Astrocyte (in vitro differentiated cells and primary cell): ENCODE data around the gene GPANK1. TPM values are rescaled to one million over a fixed set of nuclear protein-coding genes. Genes with fewer than 3 reads are reported as not detected.

ENCODE experiments used
- DNase-seq: peaks from one replicate; pipeline ENCODE4 v3.0.0-alpha.2; 2010; ENCODE audit warnings: low read depth
- FAIRE-seq: peaks from 2 replicates; lab custom pipeline; 2011; peaks lifted over from hg19 to GRCh38; lab: Jason Lieb, UNC
- H2AFZ ChIP-seq: 2 replicates; pipeline ENCODE4 v1.6.0; 2012; ENCODE audit warnings: low read depth, low read length, inconsistent platforms
- H3K27ac ChIP-seq: 2 replicates; pipeline ENCODE4 v1.5.1; 2011; ENCODE audit warnings: low read depth, low read length, inconsistent platforms
- H3K27me3 ChIP-seq: 2 replicates; pipeline ENCODE4 v1.6.0; 2011; ENCODE audit warnings: low read length, inconsistent platforms; ENCODE audit not compliant: insufficient read depth
- H3K36me3 ChIP-seq: 2 replicates; pipeline ENCODE4 v1.5.1; 2011; ENCODE audit warnings: low read length, inconsistent platforms; ENCODE audit not compliant: insufficient read depth
- H3K4me1 ChIP-seq: 2 replicates; pipeline ENCODE4 v1.5.1; 2011; ENCODE audit warnings: low read length, inconsistent platforms; ENCODE audit not compliant: insufficient read depth
- H3K4me2 ChIP-seq: 2 replicates; pipeline ENCODE4 v1.6.0; 2012; ENCODE audit warnings: low read length, inconsistent platforms
- H3K4me3 ChIP-seq: 2 replicates; pipeline ENCODE4 v1.5.1; 2011; ENCODE audit warnings: low read depth, mild to moderate bottlenecking, low read length, inconsistent platforms; ENCODE audit not compliant: insufficient read depth
- H3K79me2 ChIP-seq: 2 replicates; pipeline ENCODE4 v1.6.0; 2012; ENCODE audit warnings: mild to moderate bottlenecking, low read length, inconsistent platforms; ENCODE audit not compliant: insufficient read depth
- H3K9ac ChIP-seq: 2 replicates; pipeline ENCODE4 v1.6.0; 2012; ENCODE audit warnings: mild to moderate bottlenecking, low read length, inconsistent platforms
- H3K9me3 ChIP-seq: 2 replicates; pipeline ENCODE4 v1.5.1; 2012; ENCODE audit warnings: low read depth, mild to moderate bottlenecking, low read length, inconsistent platforms; ENCODE audit not compliant: insufficient read depth
- H4K20me1 ChIP-seq: 2 replicates; pipeline ENCODE4 v1.6.0; 2012; ENCODE audit warnings: low read length, inconsistent platforms; ENCODE audit not compliant: insufficient read depth
- H3K27ac Mint-ChIP-seq: one replicate; pipeline ENCODE4 v1.8.0; 2021; ENCODE audit warnings: mild to moderate bottlenecking, mixed read lengths; ENCODE audit not compliant: unreplicated experiment
- H3K27me3 Mint-ChIP-seq: one replicate; pipeline ENCODE4 v1.8.0; 2021; ENCODE audit warnings: low read depth, mixed read lengths; ENCODE audit not compliant: unreplicated experiment
- H3K36me3 Mint-ChIP-seq: one replicate; pipeline ENCODE4 v1.8.0; 2021; ENCODE audit warnings: low read depth, mixed read lengths; ENCODE audit not compliant: unreplicated experiment
- H3K4me1 Mint-ChIP-seq: one replicate; pipeline ENCODE4 v1.8.0; 2021; ENCODE audit warnings: low read depth, mixed read lengths; ENCODE audit not compliant: unreplicated experiment
- H3K4me3 Mint-ChIP-seq: one replicate; pipeline ENCODE4 v1.8.0; 2021; ENCODE audit warnings: mild to moderate bottlenecking, moderate library complexity, mixed read lengths; ENCODE audit not compliant: unreplicated experiment
- H3K9me3 Mint-ChIP-seq: one replicate; pipeline ENCODE4 v1.8.0; 2021; ENCODE audit warnings: mild to moderate bottlenecking, mixed read lengths; ENCODE audit not compliant: unreplicated experiment
- EZH2 ChIP-seq: IDR thresholded peaks from 2 replicates; pipeline ENCODE4 v1.6.1; 2012; ENCODE audit warnings: mild to moderate bottlenecking, low read length, inconsistent platforms; ENCODE audit not compliant: insufficient read depth
- total RNA-seq: library from RNA; stranded (reverse); gene quantifications from 2 replicates; pipeline ENCODE4 v1.2.1, GENCODE V29; 2021
- TF ChIP-seq, protein P1 (sequence below): IDR thresholded peaks from 2 replicates; pipeline ENCODE4 v1.5.1; 2011; ENCODE audit warnings: low read depth, mild to moderate bottlenecking, inconsistent platforms, low read length, moderate library complexity; ENCODE audit not compliant: insufficient read depth

The GPANK1 gene
- total RNA-seq, 1 donor from 2014 or later = 13.8 TPM

DNA sequence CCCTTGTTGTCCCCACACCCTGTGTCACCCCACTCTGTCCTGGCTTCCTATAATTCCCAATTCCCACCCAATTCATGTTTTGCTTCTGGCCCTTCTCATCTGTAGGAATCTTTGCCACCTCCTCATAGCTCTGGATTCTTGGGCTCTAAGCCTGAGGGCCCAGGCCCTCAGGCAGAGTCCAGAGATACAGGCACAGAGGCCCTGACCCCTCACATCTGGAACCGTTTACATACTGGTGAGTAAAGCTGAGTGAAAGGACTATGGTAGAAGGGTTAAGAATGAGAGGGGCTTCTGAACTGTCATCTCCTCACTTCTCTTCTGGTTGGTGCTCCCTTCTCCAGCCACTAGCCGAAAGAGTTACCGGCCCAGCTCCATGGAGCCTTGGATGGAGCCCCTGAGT, 30.7 kb downstream of the GPANK1 start:
- peaks cover 3% of the 10 kb centered on the region for H3K4me1 ChIP-seq
- no peak overlapping the region for H3K4me2 ChIP-seq
- Mint-ChIP-seq H3K36me3 (peaks cover 31% of the 10 kb centered on the region), H3K4me1 (peaks cover 3% of the 10 kb centered on the region), H3K27me3 (no peaks in the 10 kb centered on the region), H3K27ac (peak overlapping the region; percentile 76), H3K9me3 (no peaks in the 10 kb centered on the region), H3K4me3 (no peak overlapping the region)
- FAIRE-seq = no peak
- no peaks in the 10 kb centered on the region for H3K9me3 ChIP-seq
- TF ChIP-seq, protein P1, sequence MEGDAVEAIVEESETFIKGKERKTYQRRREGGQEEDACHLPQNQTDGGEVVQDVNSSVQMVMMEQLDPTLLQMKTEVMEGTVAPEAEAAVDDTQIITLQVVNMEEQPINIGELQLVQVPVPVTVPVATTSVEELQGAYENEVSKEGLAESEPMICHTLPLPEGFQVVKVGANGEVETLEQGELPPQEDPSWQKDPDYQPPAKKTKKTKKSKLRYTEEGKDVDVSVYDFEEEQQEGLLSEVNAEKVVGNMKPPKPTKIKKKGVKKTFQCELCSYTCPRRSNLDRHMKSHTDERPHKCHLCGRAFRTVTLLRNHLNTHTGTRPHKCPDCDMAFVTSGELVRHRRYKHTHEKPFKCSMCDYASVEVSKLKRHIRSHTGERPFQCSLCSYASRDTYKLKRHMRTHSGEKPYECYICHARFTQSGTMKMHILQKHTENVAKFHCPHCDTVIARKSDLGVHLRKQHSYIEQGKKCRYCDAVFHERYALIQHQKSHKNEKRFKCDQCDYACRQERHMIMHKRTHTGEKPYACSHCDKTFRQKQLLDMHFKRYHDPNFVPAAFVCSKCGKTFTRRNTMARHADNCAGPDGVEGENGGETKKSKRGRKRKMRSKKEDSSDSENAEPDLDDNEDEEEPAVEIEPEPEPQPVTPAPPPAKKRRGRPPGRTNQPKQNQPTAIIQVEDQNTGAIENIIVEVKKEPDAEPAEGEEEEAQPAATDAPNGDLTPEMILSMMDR = no peak
- no peak for TF ChIP-seq EZH2
- no peak overlapping the region for H2AFZ ChIP-seq
- DNase-seq = no peak
- peak overlapping the region; percentile 6 for H3K27ac ChIP-seq
- H3K4me3 ChIP-seq = no peak overlapping the region
- H4K20me1 ChIP-seq = peaks cover 90% of the 10 kb centered on the region
- peaks cover 34% of the 10 kb centered on the region for H3K79me2 ChIP-seq
- peaks cover 51% of the 10 kb centered on the region for H3K36me3 ChIP-seq
- H3K9ac ChIP-seq = peak overlapping the region; percentile 38
- no peaks in the 10 kb centered on the region for H3K27me3 ChIP-seq

DNA sequence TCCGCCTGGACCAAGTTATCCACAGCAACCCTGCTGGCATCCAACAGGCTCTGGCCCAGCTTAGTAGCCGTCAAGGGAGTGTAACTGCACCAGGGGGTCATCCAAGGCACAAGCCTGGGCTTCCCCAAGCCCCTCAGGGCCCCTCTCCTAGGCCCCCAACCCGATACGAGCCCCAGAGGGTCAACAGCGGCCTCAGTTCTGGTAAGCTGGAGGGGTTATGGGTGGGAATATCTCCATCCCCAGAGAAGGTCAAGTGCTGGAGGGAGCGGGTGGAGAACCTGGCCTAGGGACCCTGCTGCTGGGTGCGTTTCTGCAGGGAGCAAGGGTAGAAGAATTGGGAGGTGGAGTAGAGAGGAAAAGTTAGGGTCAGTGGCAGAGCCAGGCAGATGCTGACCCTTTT, 31.4 kb downstream of the GPANK1 start:
- Mint-ChIP-seq H3K4me1 (peaks cover 3% of the 10 kb centered on the region), H3K27me3 (no peaks in the 10 kb centered on the region), H3K36me3 (peaks cover 30% of the 10 kb centered on the region), H3K4me3 (no peak overlapping the region), H3K9me3 (no peaks in the 10 kb centered on the region), H3K27ac (no peak overlapping the region)
- no peaks in the 10 kb centered on the region for H3K9me3 ChIP-seq
- H3K79me2 ChIP-seq = peaks cover 41% of the 10 kb centered on the region
- DNase-seq = no peak
- H3K4me1 ChIP-seq = no peaks in the 10 kb centered on the region
- no peak overlapping the region for H3K4me3 ChIP-seq
- H4K20me1 ChIP-seq = peaks cover 94% of the 10 kb centered on the region
- no peak overlapping the region for H3K9ac ChIP-seq
- no peak for TF ChIP-seq EZH2
- TF ChIP-seq, protein P1 = no peak
- H3K36me3 ChIP-seq = peaks cover 56% of the 10 kb centered on the region
- no peak overlapping the region for H3K4me2 ChIP-seq
- FAIRE-seq = no peak
- no peak overlapping the region for H3K27ac ChIP-seq
- no peak overlapping the region for H2AFZ ChIP-seq
- no peaks in the 10 kb centered on the region for H3K27me3 ChIP-seq

DNA sequence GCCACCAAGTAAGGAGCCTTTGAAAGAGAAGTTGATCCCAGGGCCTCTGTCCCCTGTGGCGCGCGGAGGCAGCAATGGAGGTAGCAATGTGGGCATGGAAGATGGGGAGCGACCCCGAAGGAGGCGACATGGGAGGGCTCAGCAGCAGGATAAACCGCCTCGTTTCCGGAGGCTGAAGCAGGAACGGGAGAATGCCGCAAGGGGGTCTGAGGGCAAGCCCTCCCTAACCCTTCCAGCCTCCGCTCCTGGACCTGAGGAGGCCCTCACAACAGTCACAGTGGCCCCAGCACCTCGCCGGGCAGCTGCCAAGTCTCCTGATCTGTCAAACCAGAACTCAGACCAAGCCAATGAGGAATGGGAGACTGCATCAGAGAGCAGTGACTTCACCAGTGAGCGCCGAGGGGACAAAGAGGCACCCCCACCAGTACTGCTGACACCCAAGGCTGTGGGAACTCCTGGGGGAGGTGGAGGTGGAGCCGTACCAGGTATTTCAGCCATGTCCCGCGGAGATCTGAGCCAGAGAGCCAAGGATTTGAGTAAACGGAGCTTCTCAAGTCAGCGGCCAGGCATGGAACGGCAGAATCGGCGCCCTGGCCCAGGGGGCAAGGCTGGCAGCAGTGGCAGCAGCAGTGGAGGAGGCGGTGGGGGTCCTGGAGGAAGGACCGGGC, 32.4 kb downstream of the GPANK1 start:
- H3K4me3 ChIP-seq = no peak overlapping the region
- TF ChIP-seq, protein P1 = no peak
- no peak for TF ChIP-seq EZH2
- H3K4me1 ChIP-seq = no peaks in the 10 kb centered on the region
- Mint-ChIP-seq H3K9me3 (no peaks in the 10 kb centered on the region), H3K27ac (peak overlapping the region; percentile 47), H3K4me1 (peaks cover 3% of the 10 kb centered on the region), H3K36me3 (peaks cover 34% of the 10 kb centered on the region), H3K4me3 (no peak overlapping the region), H3K27me3 (no peaks in the 10 kb centered on the region)
- FAIRE-seq (no peak), DNase-seq (no peak)
- H2AFZ ChIP-seq = no peak overlapping the region
- no peak overlapping the region for H3K4me2 ChIP-seq
- no peaks in the 10 kb centered on the region for H3K27me3 ChIP-seq
- peaks cover 51% of the 10 kb centered on the region for H3K79me2 ChIP-seq
- no peaks in the 10 kb centered on the region for H3K9me3 ChIP-seq
- H3K9ac ChIP-seq = no peak overlapping the region
- peaks cover 62% of the 10 kb centered on the region for H3K36me3 ChIP-seq
- H4K20me1 ChIP-seq = peaks cover 96% of the 10 kb centered on the region
- no peak overlapping the region for H3K27ac ChIP-seq
